Measurements from ENCODE around the gene ACP4. TPM values are rescaled to one million over a fixed set of nuclear protein-coding genes. Genes with fewer than 3 reads are reported as not detected.
"Not testable (repeated sequence)": the region's sequence is repeated elsewhere in the genome, so short reads cannot be mapped to it uniquely, and the experiment has no call there.

Gene ACP4
- total RNA-seq, 1 donor = not detected

DNA sequence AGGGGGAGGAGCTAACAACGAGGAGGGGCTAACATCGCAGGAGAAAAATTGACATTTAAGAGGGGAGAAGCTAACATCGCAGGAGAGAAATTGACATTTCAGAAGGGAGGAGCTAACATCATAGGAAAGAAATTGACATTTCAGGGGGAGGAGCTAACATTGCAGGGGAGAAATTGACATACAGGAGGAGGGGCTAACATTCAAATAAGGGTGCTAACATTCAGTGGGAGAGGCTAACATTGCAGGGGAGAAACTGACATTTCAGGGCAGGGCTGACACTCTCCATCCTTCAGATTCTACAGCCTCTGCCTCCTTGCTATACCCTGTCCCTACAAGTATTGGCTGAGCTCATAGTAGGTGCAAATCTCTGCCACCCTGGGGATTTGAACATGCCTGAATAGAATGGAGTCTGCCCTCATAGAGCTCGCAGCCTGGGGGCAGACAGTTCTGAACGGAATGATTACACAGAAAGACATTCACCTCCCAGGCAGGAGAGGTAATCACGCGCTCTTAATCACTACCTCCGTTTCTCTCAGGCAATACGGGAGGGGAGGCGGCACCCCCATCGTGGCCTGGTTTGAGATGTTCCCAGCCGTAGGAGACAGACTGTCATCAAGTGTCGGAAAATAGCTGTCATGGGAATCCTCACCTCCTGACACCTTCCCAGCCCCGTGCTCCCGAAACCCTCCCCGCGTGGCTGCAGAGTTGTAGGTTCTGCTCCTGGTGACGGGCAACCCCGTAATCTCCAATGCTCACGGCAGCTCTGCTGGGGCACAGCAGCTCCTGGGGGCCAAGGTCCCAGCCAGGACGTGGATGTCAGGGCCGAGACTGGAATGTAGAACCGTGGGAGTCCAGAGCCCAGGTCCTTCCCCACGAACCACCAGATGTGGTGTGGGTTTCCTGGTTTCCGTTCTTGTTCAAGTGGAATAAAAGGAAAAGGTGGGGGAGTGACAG is 10.4 kb upstream of the ACP4 start:
- Histone ChIP-seq H3K4me3 (ENCODE audit: insufficient read depth, low read length) (no peak overlapping the region), H4K20me1 (ENCODE audit: insufficient read depth, low read length) (no peaks in the 10 kb centered on the region), H2AFZ (ENCODE audit: low read length) (no peak overlapping the region), H3K27ac (ENCODE audit: low read depth, low read length) (no peak overlapping the region), H3K9me3 (ENCODE audit: low read depth, low read length) (no peaks in the 10 kb centered on the region), H3K4me2 (ENCODE audit: insufficient read depth, low read length) (no peak overlapping the region), H3K36me3 (ENCODE audit: insufficient read depth, low read length) (no peaks in the 10 kb centered on the region), H3K27me3 (ENCODE audit: insufficient read depth, low read length) (peaks cover 48% of the 10 kb centered on the region), H3K4me1 (ENCODE audit: insufficient read depth, low read length) (peaks cover 9% of the 10 kb centered on the region), H3K79me2 (ENCODE audit: insufficient read depth, low read length) (no peaks in the 10 kb centered on the region)
- TF ChIP-seq, protein P1, sequence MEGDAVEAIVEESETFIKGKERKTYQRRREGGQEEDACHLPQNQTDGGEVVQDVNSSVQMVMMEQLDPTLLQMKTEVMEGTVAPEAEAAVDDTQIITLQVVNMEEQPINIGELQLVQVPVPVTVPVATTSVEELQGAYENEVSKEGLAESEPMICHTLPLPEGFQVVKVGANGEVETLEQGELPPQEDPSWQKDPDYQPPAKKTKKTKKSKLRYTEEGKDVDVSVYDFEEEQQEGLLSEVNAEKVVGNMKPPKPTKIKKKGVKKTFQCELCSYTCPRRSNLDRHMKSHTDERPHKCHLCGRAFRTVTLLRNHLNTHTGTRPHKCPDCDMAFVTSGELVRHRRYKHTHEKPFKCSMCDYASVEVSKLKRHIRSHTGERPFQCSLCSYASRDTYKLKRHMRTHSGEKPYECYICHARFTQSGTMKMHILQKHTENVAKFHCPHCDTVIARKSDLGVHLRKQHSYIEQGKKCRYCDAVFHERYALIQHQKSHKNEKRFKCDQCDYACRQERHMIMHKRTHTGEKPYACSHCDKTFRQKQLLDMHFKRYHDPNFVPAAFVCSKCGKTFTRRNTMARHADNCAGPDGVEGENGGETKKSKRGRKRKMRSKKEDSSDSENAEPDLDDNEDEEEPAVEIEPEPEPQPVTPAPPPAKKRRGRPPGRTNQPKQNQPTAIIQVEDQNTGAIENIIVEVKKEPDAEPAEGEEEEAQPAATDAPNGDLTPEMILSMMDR (IDR thresholded peaks at IDR 0.05; ENCODE audit: extremely low read depth, low read depth, low read length) = no peak
- no peak for DNase-seq (ENCODE audit: insufficient read length, low spot score, missing footprints)

DNA sequence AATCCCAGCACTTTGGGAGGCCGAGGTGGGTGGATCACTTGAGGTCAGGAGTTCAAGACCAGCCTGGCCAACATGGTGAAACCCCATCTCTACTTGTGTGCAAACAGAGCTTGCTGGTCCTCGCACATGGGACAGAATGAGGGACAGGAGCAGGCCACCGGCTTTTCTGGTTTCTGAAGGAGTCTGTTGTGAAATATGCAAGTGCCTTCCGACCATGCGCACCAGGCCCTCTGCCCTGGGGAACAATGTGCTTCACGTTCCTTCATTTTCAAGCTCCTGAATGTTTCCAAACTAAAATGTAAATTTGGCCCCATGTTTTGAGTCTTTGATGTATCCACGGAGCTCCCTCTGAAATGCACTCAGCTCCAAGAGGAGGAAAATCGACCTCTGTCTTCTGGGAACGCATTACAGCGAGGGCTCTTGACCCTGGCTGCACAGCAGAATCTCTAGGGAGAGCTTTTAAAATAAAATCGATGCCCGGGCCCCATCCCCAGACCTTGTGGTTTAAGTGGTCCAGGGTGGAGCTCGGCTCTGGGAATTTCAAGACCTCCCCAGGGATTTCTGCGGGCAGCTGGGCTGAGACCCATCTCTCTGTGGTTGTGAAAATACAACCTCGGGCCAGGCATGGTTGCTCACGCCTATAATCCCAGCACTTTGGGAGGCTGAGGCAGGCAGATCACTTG is 9.3 kb upstream of the ACP4 start:
- TF ChIP-seq, protein P1 (IDR thresholded peaks at IDR 0.05; ENCODE audit: extremely low read depth, low read depth, low read length) = no peak
- Histone ChIP-seq H2AFZ (ENCODE audit: low read length) (no peak overlapping the region), H3K9me3 (ENCODE audit: low read depth, low read length) (no peaks in the 10 kb centered on the region), H4K20me1 (ENCODE audit: insufficient read depth, low read length) (no peaks in the 10 kb centered on the region), H3K4me2 (ENCODE audit: insufficient read depth, low read length) (peak overlapping the region; percentile 48), H3K79me2 (ENCODE audit: insufficient read depth, low read length) (no peaks in the 10 kb centered on the region), H3K4me1 (ENCODE audit: insufficient read depth, low read length) (peaks cover 9% of the 10 kb centered on the region), H3K36me3 (ENCODE audit: insufficient read depth, low read length) (no peaks in the 10 kb centered on the region), H3K27me3 (ENCODE audit: insufficient read depth, low read length) (peaks cover 48% of the 10 kb centered on the region), H3K4me3 (ENCODE audit: insufficient read depth, low read length) (no peak overlapping the region), H3K27ac (ENCODE audit: low read depth, low read length) (no peak overlapping the region)
- peak; percentile 50 for DNase-seq (ENCODE audit: insufficient read length, low spot score, missing footprints)

DNA sequence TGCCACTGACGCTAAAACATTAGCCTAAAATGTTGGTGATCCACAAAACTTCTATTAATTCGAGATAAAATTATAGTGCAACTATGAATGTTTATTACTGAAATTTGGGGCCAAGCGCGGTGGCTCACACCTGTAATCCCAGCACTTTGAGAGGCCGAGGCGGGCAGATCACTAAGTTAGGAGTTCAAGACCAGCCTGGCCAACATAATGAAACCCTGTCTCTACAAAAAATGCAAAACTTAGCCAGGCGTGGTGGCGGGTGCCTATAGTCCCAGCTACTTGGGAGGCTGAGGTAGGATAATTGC is 6.4 kb upstream of the ACP4 start:
- H3K79me2 ChIP-seq (ENCODE audit: insufficient read depth, low read length); H3K27ac ChIP-seq (ENCODE audit: low read depth, low read length); H3K4me3 ChIP-seq (ENCODE audit: insufficient read depth, low read length); H4K20me1 ChIP-seq (ENCODE audit: insufficient read depth, low read length); H2AFZ ChIP-seq (ENCODE audit: low read length); H3K4me1 ChIP-seq (ENCODE audit: insufficient read depth, low read length); DNase-seq (ENCODE audit: insufficient read length, low spot score, missing footprints); H3K4me2 ChIP-seq (ENCODE audit: insufficient read depth, low read length); H3K36me3 ChIP-seq (ENCODE audit: insufficient read depth, low read length); H3K9me3 ChIP-seq (ENCODE audit: low read depth, low read length): not testable (repeated sequence)
- peaks cover 29% of the 10 kb centered on the region for H3K27me3 ChIP-seq (ENCODE audit: insufficient read depth, low read length)

DNA sequence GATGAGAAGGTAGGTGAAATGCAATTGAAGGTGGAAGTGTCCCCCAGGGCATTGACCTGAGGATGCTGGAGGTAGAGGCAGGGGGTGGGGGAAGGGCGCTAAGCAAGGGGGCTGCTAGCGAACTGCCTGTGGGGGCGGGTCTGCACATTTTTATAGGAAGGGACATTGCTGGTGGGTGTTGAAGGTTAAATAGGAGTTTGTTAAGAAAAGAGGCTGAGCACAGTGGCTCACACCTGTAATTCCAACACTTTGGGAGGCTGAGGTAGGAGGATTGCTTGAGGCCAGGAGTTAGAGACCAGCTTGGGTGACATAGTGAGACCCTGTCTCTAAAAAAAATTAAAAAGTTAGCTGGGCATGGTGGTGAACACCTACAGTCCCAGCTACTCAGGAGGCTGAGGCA is 5.5 kb upstream of the ACP4 start:
- TF ChIP-seq, protein P1 (IDR thresholded peaks at IDR 0.05; ENCODE audit: extremely low read depth, low read depth, low read length) = no peak
- Histone ChIP-seq H3K4me1 (ENCODE audit: insufficient read depth, low read length) (peaks cover 6% of the 10 kb centered on the region), H3K79me2 (ENCODE audit: insufficient read depth, low read length) (no peaks in the 10 kb centered on the region), H3K27ac (ENCODE audit: low read depth, low read length) (no peak overlapping the region), H4K20me1 (ENCODE audit: insufficient read depth, low read length) (no peaks in the 10 kb centered on the region), H2AFZ (ENCODE audit: low read length) (no peak overlapping the region), H3K27me3 (ENCODE audit: insufficient read depth, low read length) (peaks cover 20% of the 10 kb centered on the region), H3K36me3 (ENCODE audit: insufficient read depth, low read length) (no peaks in the 10 kb centered on the region), H3K4me2 (ENCODE audit: insufficient read depth, low read length) (no peak overlapping the region), H3K9me3 (ENCODE audit: low read depth, low read length) (no peaks in the 10 kb centered on the region), H3K4me3 (ENCODE audit: insufficient read depth, low read length) (no peak overlapping the region)
- peak; percentile 64 for DNase-seq (ENCODE audit: insufficient read length, low spot score, missing footprints)
